Omental fat pad (tissue), 4 donors: ENCODE measurements around the gene KAT6B. TPM values are rescaled to one million over a fixed set of nuclear protein-coding genes. Genes with fewer than 3 reads are reported as not detected.

Source experiments
- ATAC-seq: fragments of 150-250 bp; one replicate; pipeline ENCODE4 v1.9.1; 2016; ENCODE audit warnings: mild to moderate bottlenecking, moderate library complexity; ENCODE audit not compliant: low FRiP score
- DNase-seq: peaks from one replicate; pipeline ENCODE4 v3.0.0-alpha.2; 2019; ENCODE audit warnings: low spot score
- total RNA-seq, 4 donors: library from RNA; depleted of rRNA; stranded (reverse); fragments of >200 nt; gene quantifications; one replicate each; pipeline ENCODE4 v1.1.0, GENCODE V29; 2016
- TF ChIP-seq, protein P1 (sequence below), 3 donors: fragments of 450-650 bp; IDR thresholded peaks; one replicate each; pipeline ENCODE4 v1.5.1; 2016 to 2017; ENCODE audit warnings: antibody characterized with exemption in 3 of 3, mild to moderate bottlenecking in 3 of 3, moderate library complexity in 2 of 3

KAT6B gene
- total RNA-seq, 4 donors from 2014 or later, result 32.2 to 50.3 (median 37.6) TPM

DNA sequence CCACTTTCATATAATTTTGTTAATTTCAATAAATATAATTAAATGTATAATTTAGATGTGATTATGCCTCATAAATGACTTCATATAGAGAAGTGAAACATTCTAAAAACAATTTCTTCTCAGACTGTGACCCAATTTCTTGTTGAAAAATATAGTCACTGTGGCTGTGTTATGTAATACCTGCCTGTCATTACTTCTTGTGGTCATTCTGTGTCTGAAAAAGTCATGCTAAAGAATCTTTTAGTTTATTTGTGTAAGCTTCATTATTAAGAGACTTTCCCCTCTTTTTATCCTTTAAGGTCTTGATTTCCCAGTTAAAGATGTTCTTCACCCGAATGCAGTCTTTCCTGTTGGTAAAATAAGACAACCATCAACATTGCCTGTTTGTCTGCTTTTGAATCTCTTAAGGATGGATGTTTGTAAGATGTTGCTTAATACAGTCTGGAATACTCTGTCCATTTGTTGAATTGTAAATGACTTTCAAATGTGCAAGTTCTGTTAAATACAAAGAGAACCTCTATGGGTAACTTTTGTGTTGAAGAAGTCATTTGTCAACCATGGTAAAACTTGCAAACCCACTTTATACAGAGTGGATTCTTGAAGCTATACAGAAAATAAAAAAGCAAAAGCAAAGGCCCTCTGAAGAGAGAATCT lies 16.0 kb downstream of the KAT6B start:
- TF ChIP-seq, protein P1, sequence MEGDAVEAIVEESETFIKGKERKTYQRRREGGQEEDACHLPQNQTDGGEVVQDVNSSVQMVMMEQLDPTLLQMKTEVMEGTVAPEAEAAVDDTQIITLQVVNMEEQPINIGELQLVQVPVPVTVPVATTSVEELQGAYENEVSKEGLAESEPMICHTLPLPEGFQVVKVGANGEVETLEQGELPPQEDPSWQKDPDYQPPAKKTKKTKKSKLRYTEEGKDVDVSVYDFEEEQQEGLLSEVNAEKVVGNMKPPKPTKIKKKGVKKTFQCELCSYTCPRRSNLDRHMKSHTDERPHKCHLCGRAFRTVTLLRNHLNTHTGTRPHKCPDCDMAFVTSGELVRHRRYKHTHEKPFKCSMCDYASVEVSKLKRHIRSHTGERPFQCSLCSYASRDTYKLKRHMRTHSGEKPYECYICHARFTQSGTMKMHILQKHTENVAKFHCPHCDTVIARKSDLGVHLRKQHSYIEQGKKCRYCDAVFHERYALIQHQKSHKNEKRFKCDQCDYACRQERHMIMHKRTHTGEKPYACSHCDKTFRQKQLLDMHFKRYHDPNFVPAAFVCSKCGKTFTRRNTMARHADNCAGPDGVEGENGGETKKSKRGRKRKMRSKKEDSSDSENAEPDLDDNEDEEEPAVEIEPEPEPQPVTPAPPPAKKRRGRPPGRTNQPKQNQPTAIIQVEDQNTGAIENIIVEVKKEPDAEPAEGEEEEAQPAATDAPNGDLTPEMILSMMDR (IDR thresholded peaks at IDR 0.05), result no peak
- no peak for ATAC-seq

DNA sequence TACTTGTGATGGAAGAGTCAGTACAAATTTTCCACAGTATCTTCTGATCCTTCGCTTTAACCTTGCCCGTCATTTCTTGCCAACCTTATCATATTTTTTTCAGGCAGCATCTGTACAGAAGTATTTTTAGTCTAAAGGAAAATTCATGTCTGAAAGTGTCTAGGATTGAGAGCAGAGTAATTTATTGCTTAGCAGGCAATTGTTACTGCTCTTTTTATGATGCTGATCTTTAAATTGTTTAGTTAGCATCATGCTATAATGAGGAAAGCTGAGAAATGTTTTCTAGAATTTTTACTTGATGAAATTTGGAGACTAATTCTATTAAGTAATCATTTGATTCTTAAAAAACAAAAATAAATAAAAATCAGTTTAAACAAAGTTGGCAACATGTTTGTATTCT lies 20.6 kb downstream of the KAT6B start:
- DNase-seq (no peak), ATAC-seq (no peak)
- TF ChIP-seq, protein P1 (IDR thresholded peaks at IDR 0.05), result no peak

More for the DNA sequence above, 16.0 kb downstream of the KAT6B start:
- no peak for DNase-seq

DNA sequence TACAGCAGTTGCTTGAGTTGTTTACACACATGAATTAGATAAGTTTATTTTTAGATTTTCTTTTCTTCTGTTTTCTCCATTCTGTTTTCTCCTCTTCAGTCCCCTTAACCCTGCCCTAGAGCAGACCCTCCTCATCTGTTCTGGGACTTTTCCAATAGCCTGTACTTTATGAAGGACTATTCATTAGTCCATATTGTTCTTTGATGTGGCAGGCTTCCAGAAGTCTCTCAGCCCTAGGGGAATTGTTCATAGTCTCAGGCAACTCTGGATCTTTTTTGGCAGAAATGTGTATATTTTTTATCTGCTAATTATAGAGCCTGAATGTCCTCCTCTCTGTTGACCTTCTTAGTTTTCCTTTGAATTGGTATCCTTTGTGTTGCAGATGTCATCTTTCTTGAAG lies 25.4 kb downstream of the KAT6B start:
- DNase-seq, result no peak
- TF ChIP-seq, protein P1 (IDR thresholded peaks at IDR 0.05), result no peak
- ATAC-seq, result no peak

DNA sequence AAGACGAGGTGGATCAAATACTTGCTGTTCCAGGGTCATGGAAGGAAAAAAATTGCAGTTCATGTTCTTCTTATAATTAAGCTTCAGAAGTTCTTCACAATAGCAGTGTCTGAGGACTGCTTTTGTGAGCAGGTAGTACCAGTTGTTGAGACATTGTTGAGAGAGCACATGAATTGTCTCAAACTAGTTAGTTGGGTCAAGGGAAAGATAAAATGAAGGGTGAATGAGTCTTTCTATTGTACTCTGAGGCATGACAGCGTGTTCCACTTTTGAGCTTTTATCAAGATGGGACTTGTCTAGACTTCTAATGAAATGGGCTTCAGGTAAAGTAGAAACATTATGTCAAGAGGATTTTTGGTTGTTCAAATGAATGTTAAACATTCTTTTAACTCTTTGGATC lies 26.0 kb downstream of the KAT6B start:
- no peak for DNase-seq
- ATAC-seq, result no peak
- TF ChIP-seq, protein P1 (IDR thresholded peaks at IDR 0.05), result no peak

DNA sequence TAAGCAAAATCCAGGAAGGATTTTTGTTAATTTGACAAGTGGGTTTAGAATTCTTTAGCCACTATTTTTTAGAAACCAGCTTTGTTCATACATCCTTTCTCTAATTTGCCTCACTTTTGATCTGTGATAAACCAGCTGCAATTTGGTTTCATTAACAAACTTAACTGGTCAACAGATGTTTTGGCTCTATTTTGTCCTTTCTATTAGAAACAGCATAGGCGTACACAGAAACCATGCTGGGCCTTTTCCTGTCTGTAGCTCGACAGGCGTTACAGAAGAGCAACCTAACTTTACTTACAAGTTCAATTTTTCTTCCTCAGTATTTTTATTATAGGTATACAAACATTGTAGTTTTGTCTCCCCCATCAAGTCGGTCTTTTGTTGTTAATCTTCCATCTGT lies 28.2 kb downstream of the KAT6B start:
- DNase-seq, result no peak
- no peak for ATAC-seq
- TF ChIP-seq, protein P1 (IDR thresholded peaks at IDR 0.05), result no peak

DNA sequence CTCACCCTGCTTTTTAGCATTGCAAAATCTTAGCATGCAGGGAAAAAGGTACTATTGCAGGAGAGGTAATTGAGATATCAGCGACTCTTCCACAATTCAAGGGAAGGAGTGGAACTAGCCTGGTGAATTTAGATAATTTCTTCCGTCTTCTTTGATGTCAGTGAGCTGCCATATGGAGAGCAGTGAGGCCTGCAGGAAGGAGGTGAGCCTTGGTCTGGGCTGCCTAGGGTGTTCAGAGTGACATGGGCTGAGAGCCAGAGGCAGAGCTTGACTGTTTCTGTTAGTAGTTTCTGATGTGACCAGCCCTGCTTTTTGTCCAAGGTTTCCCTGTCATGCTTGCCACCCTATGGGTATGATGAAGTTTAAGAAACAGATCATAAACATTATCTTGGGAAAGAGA lies 28.6 kb downstream of the KAT6B start:
- DNase-seq (no peak), ATAC-seq (no peak)
- TF ChIP-seq, protein P1 (IDR thresholded peaks at IDR 0.05), result no peak

DNA sequence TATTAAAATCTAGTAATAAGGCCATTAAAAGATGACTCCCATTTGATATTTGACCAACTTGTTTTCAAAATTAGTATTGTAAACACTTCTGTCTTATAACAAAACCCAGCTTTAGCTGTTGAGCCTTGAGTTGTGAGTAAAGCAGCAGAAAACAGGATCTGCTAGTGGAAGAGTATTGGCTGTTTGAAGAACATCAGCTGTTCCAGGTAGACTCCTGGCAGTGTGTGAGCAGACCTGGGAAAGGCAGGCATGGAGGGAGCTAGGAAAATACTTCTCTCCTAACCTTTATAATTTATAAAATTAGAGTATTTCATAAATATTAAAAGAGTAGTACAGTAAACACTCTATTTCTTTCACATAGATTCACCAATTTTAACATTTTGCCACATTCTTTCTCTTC lies 29.0 kb downstream of the KAT6B start:
- TF ChIP-seq, protein P1 (IDR thresholded peaks at IDR 0.05), result no peak
- DNase-seq (no peak), ATAC-seq (no peak)
